Activated CD4-positive, alpha-beta memory T cell treated with anti-CD3 and anti-CD28 coated beads for 36 hours (primary cell): ENCODE measurements around the gene GNAL. TPM values are rescaled to one million over a fixed set of nuclear protein-coding genes. Genes with fewer than 3 reads are reported as not detected.
"Not testable (repeated sequence)": the region's sequence is repeated elsewhere in the genome, so short reads cannot be mapped to it uniquely, and the experiment has no call there.

Experiments
- CTCF ChIA-PET: fragments of 350-600 bp; sonication (Branson Sonifier 250); formaldehyde crosslinking; loops from one replicate; lab custom pipeline; 2021; ENCODE audit warnings: antibody characterized with exemption, inconsistent platforms; lab: Charles Lee
- POLR2A ChIA-PET: fragments of 350-600 bp; sonication (Branson Sonifier 250); formaldehyde crosslinking; loops from one replicate; lab custom pipeline; 2021; ENCODE audit warnings: antibody characterized with exemption; lab: Charles Lee
- DNase-seq: peaks from one replicate; pipeline ENCODE4 v3.0.0-alpha.2; 2020
- H3K27ac Mint-ChIP-seq: one replicate; pipeline ENCODE4 v1.8.0; 2021; ENCODE audit warnings: mixed read lengths
- H3K27me3 Mint-ChIP-seq: one replicate; pipeline ENCODE4 v1.8.0; 2021; ENCODE audit warnings: mixed read lengths
- H3K36me3 Mint-ChIP-seq: one replicate; pipeline ENCODE4 v1.8.0; 2021; ENCODE audit warnings: mixed read lengths
- H3K4me1 Mint-ChIP-seq: one replicate; pipeline ENCODE4 v1.8.0; 2021; ENCODE audit warnings: low read depth, mixed read lengths
- H3K4me3 Mint-ChIP-seq: one replicate; pipeline ENCODE4 v1.8.0; 2021; ENCODE audit warnings: mild to moderate bottlenecking, mixed read lengths
- H3K9me3 Mint-ChIP-seq: one replicate; pipeline ENCODE4 v1.8.0; 2021; ENCODE audit warnings: mixed read lengths
- intact Hi-C: fragments of 100-400 bp; cut with micrococcal nuclease; formaldehyde crosslinking; loops from one replicate; pipeline ENCODE4 v1.15.1; 2023
- total RNA-seq, 2 experiments: library from RNA; stranded (reverse); gene quantifications; one replicate each; pipeline ENCODE4 v1.2.3, GENCODE V29; 2021

GNAL gene
- total RNA-seq, 2 experiments from 2014 or later: 0.12 TPM; not detected in 1

- Mint-ChIP-seq H3K27me3 (peaks cover 28% of the 10 kb centered on the region), H3K4me3 (no peak overlapping the region), H3K9me3 (no peaks in the 10 kb centered on the region), H3K4me1 (no peaks in the 10 kb centered on the region), H3K36me3 (no peaks in the 10 kb centered on the region), H3K27ac (no peak overlapping the region)
- POLR2A ChIA-PET: interaction anchor here (0.6 kb wide), 1 partner anchor 11 kb away, joined by 3 read pairs; no protein-coding TSS in a partner anchor
- CTCF ChIA-PET: no interaction called here
- intact Hi-C loops: no loop called here
- DNase-seq: no peak
These were observed 7.4 kb downstream of the GNAL start for GRCh38 chr18:11696451-11696850.

- peaks cover 19% of the 10 kb centered on the region for H3K27me3 Mint-ChIP-seq
- CTCF ChIA-PET: no interaction called here
- H3K36me3 Mint-ChIP-seq: no peaks in the 10 kb centered on the region
- H3K4me3 Mint-ChIP-seq: no peak overlapping the region
- no peak for DNase-seq
- intact Hi-C loops: no loop called here
- no peak overlapping the region for H3K27ac Mint-ChIP-seq
- POLR2A ChIA-PET: no interaction called here
- no peaks in the 10 kb centered on the region for H3K4me1 Mint-ChIP-seq
- H3K9me3 Mint-ChIP-seq: no peaks in the 10 kb centered on the region
These were observed 11.8 kb downstream of the GNAL start for GRCh38 chr18:11700876-11701275.

GRCh38 chr18:11710578-11710977, 21.5 kb downstream of the GNAL start:
- POLR2A ChIA-PET: no interaction called here
- no peaks in the 10 kb centered on the region for H3K9me3 Mint-ChIP-seq
- no peaks in the 10 kb centered on the region for H3K4me1 Mint-ChIP-seq

GRCh38 chr18:11713756-11714155, 24.7 kb downstream of the GNAL start:
- H3K36me3 Mint-ChIP-seq: no peaks in the 10 kb centered on the region
- no peak overlapping the region for H3K4me3 Mint-ChIP-seq
- intact Hi-C loops: no loop called here
- DNase-seq: no peak
- ChIA-PET POLR2A (no interaction called here), CTCF (no interaction called here)
- peaks cover 16% of the 10 kb centered on the region for H3K27me3 Mint-ChIP-seq
- H3K27ac Mint-ChIP-seq: no peak overlapping the region
- H3K4me1 Mint-ChIP-seq: no peaks in the 10 kb centered on the region
- H3K9me3 Mint-ChIP-seq: no peaks in the 10 kb centered on the region

More at GRCh38 chr18:11710578-11710977, 21.5 kb downstream of the GNAL start:
- Mint-ChIP-seq H3K36me3 (no peaks in the 10 kb centered on the region), H3K4me3 (no peak overlapping the region), H3K27me3 (peaks cover 14% of the 10 kb centered on the region), H3K27ac (no peak overlapping the region)
- CTCF ChIA-PET: no interaction called here
- DNase-seq: no peak
- intact Hi-C loops: no loop called here

- no peak for DNase-seq
- POLR2A ChIA-PET: no interaction called here
These were observed 25.3 kb downstream of the GNAL start for GRCh38 chr18:11714244-11714918.

DNA sequence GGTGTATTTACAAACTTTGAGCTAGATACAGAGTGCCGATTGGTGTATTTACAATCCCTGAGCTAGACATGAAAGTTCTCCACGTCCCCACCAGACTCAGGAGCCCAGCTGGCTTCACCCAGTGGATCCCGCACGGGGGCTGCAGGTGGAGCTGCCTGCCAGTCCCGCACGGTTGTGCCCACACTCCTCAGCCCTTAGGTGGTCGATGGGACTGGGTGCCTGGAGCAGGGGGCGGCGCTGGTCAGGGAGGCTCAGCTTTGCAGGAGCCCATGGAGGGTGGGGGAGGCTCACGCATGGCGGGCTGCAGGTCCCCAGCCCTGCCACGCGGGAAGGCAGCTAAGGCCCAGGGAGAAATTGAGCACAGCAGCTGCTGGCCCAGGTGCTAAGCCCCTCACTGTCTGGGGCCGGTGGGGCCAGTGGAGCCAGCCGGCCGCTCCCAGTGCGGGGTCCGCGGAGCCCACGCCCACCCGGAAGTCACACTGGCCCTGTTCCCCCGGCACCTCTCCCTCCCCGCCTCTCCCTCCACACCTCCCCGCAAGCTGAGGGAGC, 27.8 kb downstream of the GNAL start:
- DNase-seq, H3K9me3 Mint-ChIP-seq, H3K36me3 Mint-ChIP-seq, H3K4me1 Mint-ChIP-seq, H3K27ac Mint-ChIP-seq, H3K27me3 Mint-ChIP-seq, intact Hi-C loops, H3K4me3 Mint-ChIP-seq, CTCF ChIA-PET, POLR2A ChIA-PET: not testable (repeated sequence)

More at GRCh38 chr18:11714244-11714918, 25.3 kb downstream of the GNAL start:
- Mint-ChIP-seq H3K27ac (no peak overlapping the region), H3K36me3 (no peaks in the 10 kb centered on the region), H3K9me3 (no peaks in the 10 kb centered on the region), H3K4me1 (no peaks in the 10 kb centered on the region), H3K27me3 (peaks cover 16% of the 10 kb centered on the region), H3K4me3 (no peak overlapping the region)
- intact Hi-C loops: no loop called here
- CTCF ChIA-PET: no interaction called here

DNA sequence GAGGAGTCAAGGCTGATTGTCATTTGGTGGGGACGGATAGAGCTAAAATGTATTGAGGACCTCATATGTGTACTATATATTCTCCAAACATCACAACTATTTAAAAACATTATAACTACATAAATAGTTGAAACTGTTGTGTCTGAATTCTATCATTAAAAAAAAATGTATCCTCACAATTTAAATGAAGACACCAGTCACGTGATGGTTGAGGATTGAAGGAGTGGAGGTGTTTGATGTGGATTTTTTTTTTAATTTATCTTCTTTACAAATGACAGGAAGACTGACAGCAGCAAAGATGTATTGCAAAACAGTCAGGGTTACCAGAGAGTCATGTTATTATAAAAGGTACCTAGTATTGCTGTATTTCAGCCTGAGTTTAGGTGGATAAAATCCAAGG, 30.0 kb downstream of the GNAL start:
- Mint-ChIP-seq H3K4me1 (no peaks in the 10 kb centered on the region), H3K9me3 (no peaks in the 10 kb centered on the region), H3K27me3 (peaks cover 4% of the 10 kb centered on the region), H3K36me3 (no peaks in the 10 kb centered on the region), H3K4me3 (no peak overlapping the region), H3K27ac (no peak overlapping the region)
- intact Hi-C loops: no loop called here
- POLR2A ChIA-PET: no interaction called here
- CTCF ChIA-PET: no interaction called here
- no peak for DNase-seq

DNA sequence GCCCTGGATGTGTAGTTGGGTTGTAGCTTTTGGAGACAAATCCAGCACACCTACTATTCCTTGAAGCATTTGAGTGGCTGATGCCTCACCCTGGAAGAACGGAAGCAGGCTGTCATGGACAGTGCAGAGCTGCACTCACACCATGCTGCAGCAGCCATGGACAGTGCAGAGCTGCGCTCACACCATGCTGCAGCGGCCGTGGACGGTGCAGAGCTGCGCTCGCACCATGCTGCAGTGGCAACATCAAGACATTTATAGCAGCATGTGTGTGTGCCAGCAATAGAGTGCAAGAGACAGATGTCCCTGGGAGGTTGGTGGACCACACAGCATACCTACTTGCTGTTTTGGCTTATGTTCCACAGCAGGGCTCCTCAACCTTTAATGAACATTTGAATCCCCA, 30.6 kb downstream of the GNAL start:
- intact Hi-C loops: no loop called here
- no peak overlapping the region for H3K4me3 Mint-ChIP-seq

DNA sequence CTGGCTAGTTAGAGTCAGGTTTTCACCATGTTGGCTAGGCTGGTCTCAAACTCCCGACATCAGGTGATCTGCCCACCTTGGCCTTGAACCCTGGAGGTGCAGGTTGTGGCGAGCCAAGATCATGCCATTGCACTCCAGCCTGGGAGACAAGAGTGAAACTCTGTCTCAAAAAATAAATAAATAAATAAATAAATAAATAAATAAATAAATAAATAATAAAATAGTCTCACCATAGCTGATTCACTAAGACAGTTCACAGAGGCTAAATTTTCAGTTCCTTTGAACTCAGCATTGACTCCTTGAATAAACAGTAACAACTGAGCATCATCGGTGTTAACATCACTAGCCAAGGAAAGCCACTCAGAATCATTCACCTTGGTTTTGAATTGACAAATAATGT, 32.7 kb downstream of the GNAL start:
- Mint-ChIP-seq H3K27ac (no peak overlapping the region), H3K9me3 (no peaks in the 10 kb centered on the region), H3K4me3 (no peak overlapping the region), H3K4me1 (no peaks in the 10 kb centered on the region), H3K27me3 (no peaks in the 10 kb centered on the region), H3K36me3 (no peaks in the 10 kb centered on the region)
- intact Hi-C loops: no loop called here
- CTCF ChIA-PET: interaction anchor here (1.2 kb wide), 1 partner anchor 216 kb away, joined by 3 read pairs; no protein-coding TSS in a partner anchor
- POLR2A ChIA-PET: no interaction called here
- no peak for DNase-seq

More for the DNA sequence above, 30.6 kb downstream of the GNAL start:
- ChIA-PET CTCF (no interaction called here), POLR2A (no interaction called here)
- H3K27ac Mint-ChIP-seq: no peak overlapping the region
- no peaks in the 10 kb centered on the region for H3K9me3 Mint-ChIP-seq
- H3K27me3 Mint-ChIP-seq: peaks cover 4% of the 10 kb centered on the region
- H3K36me3 Mint-ChIP-seq: no peaks in the 10 kb centered on the region
- no peak for DNase-seq
- H3K4me1 Mint-ChIP-seq: no peaks in the 10 kb centered on the region

DNA sequence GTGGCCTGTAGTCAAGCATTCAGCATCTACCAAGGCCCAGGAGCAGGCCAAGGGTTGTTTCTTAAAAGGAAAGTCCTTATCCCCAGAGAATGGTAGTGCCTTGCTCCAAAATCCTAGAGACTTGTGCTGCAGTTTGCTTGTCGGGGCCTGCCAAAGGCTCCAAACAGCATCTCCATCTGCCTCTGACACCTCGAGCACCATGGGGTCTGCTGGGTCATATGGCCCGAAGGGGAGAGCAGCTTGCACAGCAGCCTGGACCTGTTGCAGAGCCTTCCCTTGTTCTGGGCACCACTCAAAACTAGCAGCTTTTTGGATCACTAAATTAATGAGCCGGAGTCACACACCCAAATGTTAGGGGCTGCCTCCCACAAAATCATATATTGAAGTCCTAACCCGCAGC, 35.7 kb downstream of the GNAL start:
- no peaks in the 10 kb centered on the region for H3K27me3 Mint-ChIP-seq
- no peak for DNase-seq
- intact Hi-C loops: loop anchor here (5.0 kb wide), 1 partner anchor 67 kb away; no protein-coding TSS in a partner anchor
- H3K4me1 Mint-ChIP-seq: no peaks in the 10 kb centered on the region
- no peaks in the 10 kb centered on the region for H3K36me3 Mint-ChIP-seq
- H3K4me3 Mint-ChIP-seq: no peak overlapping the region
- no peaks in the 10 kb centered on the region for H3K9me3 Mint-ChIP-seq
- H3K27ac Mint-ChIP-seq: no peak overlapping the region
- CTCF ChIA-PET: interaction anchor here (1.6 kb wide), 1 partner anchor 69 kb away, joined by 4 read pairs; no protein-coding TSS in a partner anchor
- POLR2A ChIA-PET: no interaction called here

DNA sequence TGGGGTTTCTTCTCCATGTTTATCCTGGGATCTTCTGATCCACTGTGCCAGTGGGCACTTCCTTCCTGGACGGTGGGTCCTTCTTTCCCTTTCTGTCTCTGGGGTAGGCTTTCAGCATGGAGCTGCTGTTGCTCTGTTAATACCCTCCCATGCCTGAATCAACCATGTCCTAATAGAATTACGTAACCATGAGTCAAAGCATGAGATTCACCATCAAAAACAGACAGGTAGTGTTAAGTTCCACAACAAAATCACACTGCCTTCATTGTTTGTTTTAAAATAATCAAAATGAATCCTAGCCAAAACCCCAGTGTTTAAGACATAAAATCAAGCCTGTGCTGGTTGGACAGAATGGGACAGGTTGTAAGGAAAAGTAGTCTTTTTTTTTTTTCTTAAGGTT, 37.5 kb downstream of the GNAL start:
- Mint-ChIP-seq H3K27me3 (peaks cover 4% of the 10 kb centered on the region), H3K36me3 (no peaks in the 10 kb centered on the region), H3K4me1 (no peaks in the 10 kb centered on the region), H3K9me3 (no peaks in the 10 kb centered on the region), H3K27ac (no peak overlapping the region), H3K4me3 (no peak overlapping the region)
- no peak for DNase-seq
- ChIA-PET POLR2A (no interaction called here), CTCF (interaction anchor here (1.6 kb wide), 1 partner anchor 71 kb away, joined by 4 read pairs; no protein-coding TSS in a partner anchor)
- intact Hi-C loops: loop anchor here (5.0 kb wide), 1 partner anchor 69 kb away; no protein-coding TSS in a partner anchor

- POLR2A ChIA-PET: no interaction called here
- Mint-ChIP-seq H3K36me3 (no peaks in the 10 kb centered on the region), H3K4me1 (no peaks in the 10 kb centered on the region), H3K9me3 (no peaks in the 10 kb centered on the region), H3K4me3 (no peak overlapping the region), H3K27me3 (peaks cover 18% of the 10 kb centered on the region), H3K27ac (no peak overlapping the region)
- intact Hi-C loops: loop anchor here (5.0 kb wide), 1 partner anchor 71 kb away; no protein-coding TSS in a partner anchor
- no peak for DNase-seq
- CTCF ChIA-PET: interaction anchor here (0.8 to 1.8 kb wide), 4 partner anchors 10 to 210 kb away, joined by 3 to 33 read pairs (median 4); no protein-coding TSS in a partner anchor
These were observed 39.2 kb downstream of the GNAL start for GRCh38 chr18:11728249-11728648.
